Lung (tissue), 12 donors: ENCODE measurements around the gene ZFHX2. TPM values are rescaled to one million over a fixed set of nuclear protein-coding genes. Genes with fewer than 3 reads are reported as not detected.

ENCODE experiments used
- ATAC-seq: fragments of 200-7000 bp; cut with Tn5 transposase; one replicate; pipeline ENCODE4 v1.9.1; 2020; ENCODE audit warnings: moderate number of reproducible peaks; ENCODE audit not compliant: insufficient read depth, low FRiP score
- DNase-seq, 3 donors: peaks; one replicate each; pipeline ENCODE4 v3.0.0-alpha.2; 2013 to 2017
- H3K27ac ChIP-seq, 2 donors: one replicate each; pipeline ENCODE4 v1.5.1; 2013; ENCODE audit warnings: mild to moderate bottlenecking in 2 of 2, moderate library complexity in 2 of 2, control low read depth in 1 of 2, inconsistent platforms in 1 of 2, low read depth in 1 of 2, low read length in 1 of 2
- H3K27me3 ChIP-seq, 3 donors: one replicate each; pipeline ENCODE4 v1.5.1; 2013; ENCODE audit warnings: low read length in 2 of 3; ENCODE audit not compliant: control insufficient read depth in 3 of 3, insufficient read depth in 3 of 3
- H3K36me3 ChIP-seq, 4 donors: one replicate each; pipeline ENCODE4 v1.5.1; 2013; ENCODE audit warnings: low read length in 4 of 4, mild to moderate bottlenecking in 1 of 4, moderate library complexity in 1 of 4; ENCODE audit not compliant: control insufficient read depth in 4 of 4, insufficient read depth in 4 of 4
- H3K4me1 ChIP-seq, 5 donors: one replicate each; pipeline ENCODE4 v1.5.1; 2013; ENCODE audit warnings: low read length in 5 of 5, mild to moderate bottlenecking in 2 of 5, moderate library complexity in 1 of 5; ENCODE audit not compliant: control insufficient read depth in 5 of 5, insufficient read depth in 5 of 5
- H3K4me3 ChIP-seq: one replicate; pipeline ENCODE4 v1.5.1; 2013; ENCODE audit warnings: mild to moderate bottlenecking, control low read depth, moderate library complexity
- H3K9ac ChIP-seq, 2 donors: one replicate each; pipeline ENCODE4 v1.5.1; 2013; ENCODE audit warnings: low read length in 2 of 2, control low read depth in 1 of 2; ENCODE audit not compliant: insufficient read depth in 1 of 2
- H3K9me3 ChIP-seq, 4 donors: one replicate each; pipeline ENCODE4 v1.5.1; 2013; ENCODE audit warnings: low read length in 3 of 4, mild to moderate bottlenecking in 1 of 4, moderate library complexity in 1 of 4; ENCODE audit not compliant: control insufficient read depth in 4 of 4, insufficient read depth in 3 of 4
- WGBS, 2 donors: extraction: QIAGEN DNeasy Blood & Tissue Kit; methylation state at CpG; one replicate each; pipeline ENCODE4 v1.1.7; 2013; 5-methylcytosine and 5-hydroxymethylcytosine counted together
- polyA plus RNA-seq, 2 donors: library from polyadenylated mRNA; stranded (reverse); fragments of 200-250 nt; gene quantifications; one replicate each; pipeline ENCODE4 v1.2.1, GENCODE V29; 2013
- total RNA-seq, 2 donors: library from RNA; depleted of rRNA in 1 of 2; stranded (reverse); fragments of >200 nt in 1 of 2; gene quantifications; one replicate each; pipeline ENCODE4 v1.2.1, GENCODE V29; 2014 to 2021
- TF ChIP-seq, protein P1 (sequence below): IDR thresholded peaks from 2 replicates; pipeline ENCODE4 v1.5.1; 2012; ENCODE audit warnings: mild to moderate bottlenecking; ENCODE audit errors: control extremely low read depth, extremely low read depth
- donor health status: control.
- donor health status: control.
- donor health status: Bipolar disorder and iron deficiency.
- donor health status: healthy.
- donor health status: DM: yes; HTN: yes; CAD: no.

Gene ZFHX2
- total and polyA plus RNA-seq, 4 donors = 0.50 to 4.5 (median 0.75) TPM

GRCh38 chr14:23523229-23524016 lies 28.1 kb downstream of the ZFHX2 start:
- H3K9me3 ChIP-seq = no peaks in the 10 kb centered on the region
- WGBS, 2 donors = 94 to 97% methylated on average over 14 to 16 of the region's 16 CpGs
- H3K36me3 ChIP-seq = peaks cover 0 to 4% (median 0%) of the 10 kb centered on the region in 4 donors
- no peak overlapping the region for H3K4me3 ChIP-seq
- ATAC-seq (no peak), DNase-seq (no peak)
- H3K27me3 ChIP-seq = no peaks in the 10 kb centered on the region
- H3K27ac ChIP-seq = no peak overlapping the region
- no peaks in the 10 kb centered on the region for H3K4me1 ChIP-seq
- TF ChIP-seq, protein P1, sequence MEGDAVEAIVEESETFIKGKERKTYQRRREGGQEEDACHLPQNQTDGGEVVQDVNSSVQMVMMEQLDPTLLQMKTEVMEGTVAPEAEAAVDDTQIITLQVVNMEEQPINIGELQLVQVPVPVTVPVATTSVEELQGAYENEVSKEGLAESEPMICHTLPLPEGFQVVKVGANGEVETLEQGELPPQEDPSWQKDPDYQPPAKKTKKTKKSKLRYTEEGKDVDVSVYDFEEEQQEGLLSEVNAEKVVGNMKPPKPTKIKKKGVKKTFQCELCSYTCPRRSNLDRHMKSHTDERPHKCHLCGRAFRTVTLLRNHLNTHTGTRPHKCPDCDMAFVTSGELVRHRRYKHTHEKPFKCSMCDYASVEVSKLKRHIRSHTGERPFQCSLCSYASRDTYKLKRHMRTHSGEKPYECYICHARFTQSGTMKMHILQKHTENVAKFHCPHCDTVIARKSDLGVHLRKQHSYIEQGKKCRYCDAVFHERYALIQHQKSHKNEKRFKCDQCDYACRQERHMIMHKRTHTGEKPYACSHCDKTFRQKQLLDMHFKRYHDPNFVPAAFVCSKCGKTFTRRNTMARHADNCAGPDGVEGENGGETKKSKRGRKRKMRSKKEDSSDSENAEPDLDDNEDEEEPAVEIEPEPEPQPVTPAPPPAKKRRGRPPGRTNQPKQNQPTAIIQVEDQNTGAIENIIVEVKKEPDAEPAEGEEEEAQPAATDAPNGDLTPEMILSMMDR = no peak
- no peak overlapping the region for H3K9ac ChIP-seq

DNA sequence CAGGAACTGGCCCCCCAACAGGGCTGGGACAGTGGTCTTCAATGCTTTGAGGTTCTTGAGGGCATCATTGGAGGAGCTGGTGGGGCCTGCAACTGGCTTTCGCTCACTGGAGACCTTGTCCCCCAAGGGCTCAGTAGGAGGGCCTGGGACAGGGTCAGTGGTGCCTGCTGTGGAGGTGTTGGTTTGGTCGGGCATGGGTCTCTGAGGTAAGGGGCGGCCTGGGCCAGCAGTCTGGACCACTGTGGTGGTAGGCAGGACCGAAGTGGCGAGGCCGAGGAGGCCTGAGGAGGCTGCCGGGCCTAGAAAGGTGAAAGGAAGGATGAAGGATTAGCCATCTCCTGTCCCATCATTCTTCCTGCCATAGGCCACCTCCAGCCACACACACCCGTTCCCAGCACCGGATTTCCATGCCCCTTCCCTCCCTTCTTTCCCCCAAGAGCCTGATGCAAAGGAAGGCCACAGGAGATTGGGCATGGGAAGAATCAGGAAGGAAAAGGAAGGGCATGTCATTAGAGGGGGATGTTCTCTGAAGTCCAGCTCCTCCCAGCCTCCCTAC lies 28.8 kb downstream of the ZFHX2 start:
- TF ChIP-seq, protein P1 = no peak
- Histone ChIP-seq H3K4me3 (no peak overlapping the region), H3K4me1 (no peaks in the 10 kb centered on the region), H3K27me3 (no peaks in the 10 kb centered on the region), H3K9ac (no peak overlapping the region), H3K27ac (no peak overlapping the region), H3K9me3 (no peaks in the 10 kb centered on the region), H3K36me3 (peaks cover 0 to 4% (median 0%) of the 10 kb centered on the region in 4 donors)
- 87 to 92% methylated on average over 9 of the region's 9 CpGs for WGBS, 2 donors
- DNase-seq (no peak), ATAC-seq (no peak)

DNA sequence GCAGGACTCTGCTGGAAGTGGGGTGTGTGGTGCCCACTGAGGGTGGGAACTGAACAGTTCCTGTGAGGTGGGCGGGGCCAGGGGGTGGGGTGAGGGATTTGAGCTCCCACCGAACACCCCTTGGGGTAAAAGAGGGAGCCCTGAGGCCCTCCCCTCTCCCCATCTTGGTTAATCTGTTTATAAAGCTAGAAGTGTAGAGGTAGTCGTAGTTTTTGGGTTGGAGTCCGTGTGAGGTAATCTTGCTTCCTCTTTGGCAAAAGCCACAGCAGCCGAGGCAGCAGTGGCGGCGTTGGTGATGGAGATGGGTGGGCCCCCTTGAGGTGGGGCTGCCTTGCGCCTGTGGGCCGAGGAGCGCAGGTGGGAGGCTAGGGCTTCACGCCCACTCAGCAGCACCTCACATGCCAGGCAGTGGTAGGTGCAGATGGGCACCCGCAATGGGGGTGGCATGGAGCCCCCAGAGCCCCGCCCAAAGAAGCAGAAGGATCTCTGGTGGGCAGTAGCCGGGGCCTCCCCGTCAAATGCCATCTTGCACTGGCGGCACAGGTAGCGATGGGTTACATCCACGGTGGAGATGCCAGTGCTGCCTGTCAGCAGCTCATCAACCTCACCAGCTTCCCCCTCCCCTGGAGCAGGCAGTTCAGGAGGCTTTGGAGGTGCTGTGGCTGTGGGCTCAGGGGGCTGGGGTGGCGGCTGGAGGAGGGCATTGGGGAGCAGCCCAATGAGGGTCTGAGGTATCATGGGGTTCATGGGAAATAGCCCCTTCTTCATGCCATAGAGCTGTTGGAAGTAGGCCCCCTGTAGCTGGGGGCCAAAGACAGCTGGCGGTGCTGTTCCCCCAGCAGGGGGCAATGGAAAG lies 29.6 kb downstream of the ZFHX2 start:
- H3K36me3 ChIP-seq = peaks cover 0 to 4% (median 0%) of the 10 kb centered on the region in 4 donors
- no peak overlapping the region for H3K4me3 ChIP-seq
- TF ChIP-seq, protein P1 = no peak
- WGBS, 2 donors = 67 to 78% methylated on average over 18 to 20 of the region's 20 CpGs
- no peak overlapping the region for H3K27ac ChIP-seq
- no peaks in the 10 kb centered on the region for H3K4me1 ChIP-seq
- H3K27me3 ChIP-seq = no peaks in the 10 kb centered on the region
- no peak for ATAC-seq
- no peak overlapping the region for H3K9ac ChIP-seq
- no peaks in the 10 kb centered on the region for H3K9me3 ChIP-seq
- no peak for DNase-seq
